ENCODE results near the gene MIER1. TPM values are rescaled to one million over a fixed set of nuclear protein-coding genes. Genes with fewer than 3 reads are reported as not detected.
"Not testable (repeated sequence)": the region's sequence is repeated elsewhere in the genome, so short reads cannot be mapped to it uniquely, and the experiment has no call there.

Gene MIER1
- total RNA-seq = 10 to 100 TPM; 43.1 to 76.8 TPM

GRCh38 chr1:66924756-66925557 lies at the start of gene MIER1, which contains the start of gene DNAI4:
TSS of gene MIER1 (plus strand) at chr1:66924990. CDS start at chr1:66925029, 39 bp downstream.
TSS of gene DNAI4 (minus strand) at chr1:66924856. CDS start at chr1:66924831, 25 bp downstream.
- Histone ChIP-seq H3K9me3 (no peaks in the 10 kb centered on the region), H3K27ac (peak within 1 kb of the TSS; percentile 90), H3K9ac (ENCODE audit: low read depth in 2 of 2, low read length in 2 of 2) (peak within 1 kb of the TSS; percentile 77 to 98), H3K27me3 (no peaks in the 10 kb centered on the region), H3K4me1 (no peaks in the 10 kb centered on the region), H3K36me3 (no peaks in the 10 kb centered on the region), H3K4me3 (peak within 1 kb of the TSS; percentile 80)
- TF ChIP-seq CTCF (IDR thresholded peaks at IDR 0.05) = no peak
- intact Hi-C loops (cut with DNase I) = no loop called here
- DNase-seq = peak; percentile 98

- Histone ChIP-seq H3K4me1 (no peaks in the 10 kb centered on the region), H3K27ac (no peak overlapping the region), H3K4me3 (no peak overlapping the region), H3K27me3 (no peaks in the 10 kb centered on the region), H3K9me3 (no peaks in the 10 kb centered on the region), H3K36me3 (no peaks in the 10 kb centered on the region), H3K9ac (ENCODE audit: low read depth in 2 of 2, low read length in 2 of 2) (no peak overlapping the region)
- no peak for DNase-seq
- intact Hi-C loops (cut with DNase I) = no loop called here
- no peak for TF ChIP-seq CTCF (IDR thresholded peaks at IDR 0.05)
Measured at GRCh38 chr1:66876664-66877063, 48.1 kb upstream of the MIER1 start.

DNA sequence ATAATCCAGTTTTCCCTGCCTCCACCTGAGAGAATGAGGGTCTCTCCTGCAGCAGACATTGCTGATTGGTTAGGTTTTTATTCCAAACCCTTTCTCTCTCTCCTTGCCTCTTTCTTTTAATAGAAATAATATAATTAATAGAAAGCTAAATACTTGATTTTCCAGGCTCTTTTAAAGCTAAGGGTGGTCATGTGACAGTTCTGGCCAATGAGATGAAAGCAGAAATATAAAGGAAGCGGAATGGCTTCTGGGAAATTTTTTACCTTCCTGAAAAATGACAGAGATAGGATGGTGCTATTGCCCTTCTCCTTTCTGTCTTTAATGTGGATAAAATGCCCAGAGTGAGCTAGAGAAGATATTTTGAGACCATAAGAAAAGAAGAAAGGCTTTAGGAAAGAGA lies 35.8 kb upstream of the MIER1 start:
- H3K4me1 ChIP-seq = no peaks in the 10 kb centered on the region
- intact Hi-C loops (cut with DNase I) = no loop called here
- no peaks in the 10 kb centered on the region for H3K9me3 ChIP-seq
- no peaks in the 10 kb centered on the region for H3K27me3 ChIP-seq
- no peak overlapping the region for H3K4me3 ChIP-seq
- no peak overlapping the region for H3K9ac ChIP-seq (ENCODE audit: low read depth in 2 of 2, low read length in 2 of 2)
- TF ChIP-seq CTCF (IDR thresholded peaks at IDR 0.05) = no peak
- no peak overlapping the region for H3K27ac ChIP-seq
- H3K36me3 ChIP-seq = no peaks in the 10 kb centered on the region
- no peak for DNase-seq

DNA sequence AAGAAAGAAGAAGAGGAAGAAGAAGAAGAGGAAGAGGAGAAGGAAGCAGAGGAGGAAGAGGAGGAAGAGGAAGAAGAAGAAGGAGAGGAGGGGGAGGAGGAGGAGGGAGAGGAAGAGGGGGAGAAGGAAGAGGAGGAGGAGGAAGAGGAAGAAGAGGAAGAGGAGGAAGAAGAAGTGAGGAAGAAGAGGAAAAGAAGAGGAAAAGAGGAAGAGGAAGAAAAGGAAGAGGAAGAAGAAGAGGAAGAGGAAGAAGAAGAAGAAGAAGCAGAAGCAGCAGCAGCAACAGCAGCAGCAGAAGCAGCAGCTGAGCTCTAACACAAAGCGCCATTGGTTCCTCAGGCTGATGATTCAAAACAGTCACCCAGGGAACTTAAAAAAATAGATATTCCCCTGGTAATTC lies 34.2 kb upstream of the MIER1 start:
- Histone ChIP-seq H3K9ac (ENCODE audit: low read depth in 2 of 2, low read length in 2 of 2) (no peak overlapping the region), H3K4me3 (no peak overlapping the region), H3K36me3 (no peaks in the 10 kb centered on the region), H3K4me1 (no peaks in the 10 kb centered on the region), H3K27me3 (no peaks in the 10 kb centered on the region), H3K27ac (no peak overlapping the region), H3K9me3 (no peaks in the 10 kb centered on the region)
- intact Hi-C loops (cut with DNase I) = no loop called here
- TF ChIP-seq CTCF (IDR thresholded peaks at IDR 0.05) = no peak
- DNase-seq = no peak

- no peak for TF ChIP-seq CTCF (IDR thresholded peaks at IDR 0.05)
Measured at GRCh38 chr1:66893712-66894111, 31.1 kb upstream of the MIER1 start.

GRCh38 chr1:66915203-66915602 lies 9.6 kb upstream of the MIER1 start:
- H3K36me3 ChIP-seq; H3K9ac ChIP-seq (ENCODE audit: low read depth in 2 of 2, low read length in 2 of 2); intact Hi-C loops (cut with DNase I); H3K9me3 ChIP-seq; DNase-seq; H3K27me3 ChIP-seq; H3K27ac ChIP-seq; H3K4me1 ChIP-seq; H3K4me3 ChIP-seq: not testable (repeated sequence)

More at GRCh38 chr1:66893712-66894111, 31.1 kb upstream of the MIER1 start:
- Histone ChIP-seq H3K4me3 (no peak overlapping the region), H3K4me1 (no peaks in the 10 kb centered on the region), H3K9ac (ENCODE audit: low read depth in 2 of 2, low read length in 2 of 2) (no peak overlapping the region), H3K27me3 (no peaks in the 10 kb centered on the region), H3K9me3 (no peaks in the 10 kb centered on the region), H3K36me3 (no peaks in the 10 kb centered on the region), H3K27ac (no peak overlapping the region)
- DNase-seq = no peak
- intact Hi-C loops (cut with DNase I) = no loop called here

Data from colonic mucosa (tissue), 4 donors.